Rectal smooth muscle tissue (tissue), 1 donor: ENCODE data around the gene CCDC102A.

Source experiments
- H3K27ac ChIP-seq: one replicate; pipeline ENCODE4 v1.7.0; 2013; ENCODE audit warnings: low read depth, low read length, inconsistent platforms
- H3K27me3 ChIP-seq: one replicate; pipeline ENCODE4 v1.7.0; 2013; ENCODE audit warnings: low read length; ENCODE audit not compliant: control insufficient read depth, insufficient read depth
- H3K36me3 ChIP-seq: one replicate; pipeline ENCODE4 v1.7.0; 2013; ENCODE audit warnings: low read length; ENCODE audit not compliant: control insufficient read depth, insufficient read depth
- H3K4me1 ChIP-seq: one replicate; pipeline ENCODE4 v1.7.0; 2013; ENCODE audit warnings: low read length; ENCODE audit not compliant: control insufficient read depth, insufficient read depth
- H3K4me3 ChIP-seq: one replicate; pipeline ENCODE4 v1.7.0; 2013; ENCODE audit warnings: low read length
- H3K9ac ChIP-seq: one replicate; pipeline ENCODE4 v1.7.0; 2013; ENCODE audit warnings: low read length

CCDC102A gene

GRCh38 chr16:57519796-57520360, 16.5 kb downstream of the CCDC102A start:
- no peak overlapping the region for H3K9ac ChIP-seq
- H3K27me3 ChIP-seq = no peaks in the 10 kb centered on the region
- no peak overlapping the region for H3K27ac ChIP-seq
- peaks cover 12% of the 10 kb centered on the region for H3K36me3 ChIP-seq
- no peak overlapping the region for H3K4me3 ChIP-seq
- H3K4me1 ChIP-seq = no peaks in the 10 kb centered on the region

GRCh38 chr16:57518922-57519321, 17.4 kb downstream of the CCDC102A start:
- no peak overlapping the region for H3K9ac ChIP-seq
- no peak overlapping the region for H3K27ac ChIP-seq
- H3K36me3 ChIP-seq = peaks cover 12% of the 10 kb centered on the region
- no peaks in the 10 kb centered on the region for H3K4me1 ChIP-seq
- H3K4me3 ChIP-seq = no peak overlapping the region
- no peaks in the 10 kb centered on the region for H3K27me3 ChIP-seq

- H3K27me3 ChIP-seq = no peaks in the 10 kb centered on the region
- peaks cover 12% of the 10 kb centered on the region for H3K36me3 ChIP-seq
- H3K4me1 ChIP-seq = no peaks in the 10 kb centered on the region
- H3K27ac ChIP-seq = no peak overlapping the region
- no peak overlapping the region for H3K4me3 ChIP-seq
- no peak overlapping the region for H3K9ac ChIP-seq
These were observed 17.9 kb downstream of the CCDC102A start for GRCh38 chr16:57518520-57518919.

- H3K36me3 ChIP-seq = peaks cover 12% of the 10 kb centered on the region
- H3K4me1 ChIP-seq = no peaks in the 10 kb centered on the region
- H3K4me3 ChIP-seq = no peak overlapping the region
These were observed 18.7 kb downstream of the CCDC102A start for GRCh38 chr16:57517397-57518367.

GRCh38 chr16:57516773-57517172, 19.6 kb downstream of the CCDC102A start:
- Histone ChIP-seq H3K36me3 (peaks cover 12% of the 10 kb centered on the region), H3K4me1 (no peaks in the 10 kb centered on the region), H3K27me3 (no peaks in the 10 kb centered on the region), H3K27ac (no peak overlapping the region), H3K9ac (no peak overlapping the region), H3K4me3 (no peak overlapping the region)

More at GRCh38 chr16:57517397-57518367, 18.7 kb downstream of the CCDC102A start:
- Histone ChIP-seq H3K9ac (no peak overlapping the region), H3K27me3 (no peaks in the 10 kb centered on the region), H3K27ac (no peak overlapping the region)

GRCh38 chr16:57516176-57516725, 20.1 kb downstream of the CCDC102A start:
- H3K9ac ChIP-seq = no peak overlapping the region
- no peaks in the 10 kb centered on the region for H3K27me3 ChIP-seq
- H3K4me3 ChIP-seq = no peak overlapping the region
- peaks cover 12% of the 10 kb centered on the region for H3K36me3 ChIP-seq
- no peaks in the 10 kb centered on the region for H3K4me1 ChIP-seq
- no peak overlapping the region for H3K27ac ChIP-seq

- no peak overlapping the region for H3K27ac ChIP-seq
- no peak overlapping the region for H3K9ac ChIP-seq
- H3K4me1 ChIP-seq = no peaks in the 10 kb centered on the region
- no peak overlapping the region for H3K4me3 ChIP-seq
- no peaks in the 10 kb centered on the region for H3K27me3 ChIP-seq
- H3K36me3 ChIP-seq = peaks cover 12% of the 10 kb centered on the region
These were observed 21.4 kb downstream of the CCDC102A start for GRCh38 chr16:57514791-57515600.

- peaks cover 12% of the 10 kb centered on the region for H3K36me3 ChIP-seq
- H3K27ac ChIP-seq = no peak overlapping the region
- H3K27me3 ChIP-seq = no peaks in the 10 kb centered on the region
- H3K4me1 ChIP-seq = no peaks in the 10 kb centered on the region
- H3K9ac ChIP-seq = no peak overlapping the region
- H3K4me3 ChIP-seq = no peak overlapping the region
These were observed 22.0 kb downstream of the CCDC102A start for GRCh38 chr16:57514371-57514770.

GRCh38 chr16:57513371-57514102, 22.8 kb downstream of the CCDC102A start:
- Histone ChIP-seq H3K4me1 (no peaks in the 10 kb centered on the region), H3K27me3 (no peaks in the 10 kb centered on the region), H3K27ac (no peak overlapping the region), H3K9ac (no peak overlapping the region), H3K36me3 (peaks cover 12% of the 10 kb centered on the region), H3K4me3 (no peak overlapping the region)

- Histone ChIP-seq H3K4me3 (no peak overlapping the region), H3K27ac (no peak overlapping the region), H3K36me3 (peaks cover 8% of the 10 kb centered on the region), H3K9ac (no peak overlapping the region), H3K27me3 (no peaks in the 10 kb centered on the region), H3K4me1 (no peaks in the 10 kb centered on the region)
These were observed 23.9 kb downstream of the CCDC102A start for GRCh38 chr16:57512296-57513001.
